BJ (cell line): ENCODE data around the gene RBP4. TPM values are rescaled to one million over a fixed set of nuclear protein-coding genes. Genes with fewer than 3 reads are reported as not detected.

Experiments used
- CTCF ChIA-PET: fragments of 350-600 bp; formaldehyde crosslinking; extraction: SDS; loops from one replicate; lab custom pipeline; 2021; ENCODE audit warnings: antibody characterized with exemption, inconsistent platforms; lab: Yijun Ruan, JAX
- POLR2A ChIA-PET: fragments of 300-600 bp; sonication (Branson Sonifier 250); formaldehyde crosslinking; extraction: SDS; loops from one replicate; lab custom pipeline; 2021; ENCODE audit warnings: antibody characterized with exemption; lab: Charles Lee
- DNase-seq: peaks from one replicate; pipeline ENCODE4 v3.0.0-alpha.2; 2011; ENCODE audit warnings: low read depth
- H3K27me3 ChIP-seq: 2 replicates; pipeline ENCODE4 v1.6.0; 2011; ENCODE audit warnings: low read length; ENCODE audit not compliant: control insufficient read depth, insufficient read depth
- H3K36me3 ChIP-seq: 2 replicates; pipeline ENCODE4 v1.5.1; 2011; ENCODE audit warnings: low read length; ENCODE audit not compliant: control insufficient read depth, insufficient read depth
- H3K4me3 ChIP-seq: 2 replicates; pipeline ENCODE4 v1.5.1; 2011; ENCODE audit warnings: low read depth, mild to moderate bottlenecking, control low read depth, low read length
- CTCF ChIP-seq: IDR thresholded peaks from 2 replicates; pipeline ENCODE4 v1.5.1; 2011; ENCODE audit warnings: low read depth, mild to moderate bottlenecking, control low read depth, inconsistent platforms, low read length, moderate library complexity; ENCODE audit not compliant: insufficient read depth
- polyA plus RNA-seq: library from polyadenylated mRNA; depleted of rRNA; stranded (reverse); fragments of >200 nt; gene quantifications from 2 replicates; pipeline ENCODE4 v1.2.3, GENCODE V29; 2011

RBP4 gene
- polyA plus RNA-seq, 1 experiment, result 0.26 TPM

- CTCF ChIA-PET, result no interaction called here
- POLR2A ChIA-PET, result no interaction called here
- no peak overlapping the region for H3K4me3 ChIP-seq
- no peak for TF ChIP-seq CTCF
- H3K27me3 ChIP-seq, result peaks cover 12% of the 10 kb centered on the region
- no peak for DNase-seq
- no peaks in the 10 kb centered on the region for H3K36me3 ChIP-seq
These were observed 7.8 kb downstream of the RBP4 start for GRCh38 chr10:93593254-93593653.

- Histone ChIP-seq H3K36me3 (no peaks in the 10 kb centered on the region), H3K27me3 (peaks cover 10% of the 10 kb centered on the region), H3K4me3 (no peak overlapping the region)
- DNase-seq, result no peak
- ChIA-PET POLR2A (no interaction called here), CTCF (no interaction called here)
- no peak for TF ChIP-seq CTCF
These were observed 9.8 kb downstream of the RBP4 start for GRCh38 chr10:93591065-93591808.

- H3K27me3 ChIP-seq, result peaks cover 10% of the 10 kb centered on the region
- no peaks in the 10 kb centered on the region for H3K36me3 ChIP-seq
- H3K4me3 ChIP-seq, result no peak overlapping the region
- POLR2A ChIA-PET, result no interaction called here
- DNase-seq, result no peak
- CTCF ChIA-PET, result interaction anchor here (1.2 kb wide), 1 partner anchor 34 kb away, joined by 3 read pairs; no protein-coding TSS in a partner anchor
- TF ChIP-seq CTCF, result no peak
These were observed 10.4 kb downstream of the RBP4 start for GRCh38 chr10:93590638-93591037.

- no peak for DNase-seq
- CTCF ChIA-PET, result interaction anchor here (1.2 kb wide), 1 partner anchor 34 kb away, joined by 3 read pairs; no protein-coding TSS in a partner anchor
- no peak for TF ChIP-seq CTCF
- POLR2A ChIA-PET, result no interaction called here
- no peaks in the 10 kb centered on the region for H3K36me3 ChIP-seq
- no peak overlapping the region for H3K4me3 ChIP-seq
- peaks cover 7% of the 10 kb centered on the region; the same call in 1 of the 2 replicates for H3K27me3 ChIP-seq
These were observed 11.1 kb downstream of the RBP4 start for GRCh38 chr10:93589648-93590562.

DNA sequence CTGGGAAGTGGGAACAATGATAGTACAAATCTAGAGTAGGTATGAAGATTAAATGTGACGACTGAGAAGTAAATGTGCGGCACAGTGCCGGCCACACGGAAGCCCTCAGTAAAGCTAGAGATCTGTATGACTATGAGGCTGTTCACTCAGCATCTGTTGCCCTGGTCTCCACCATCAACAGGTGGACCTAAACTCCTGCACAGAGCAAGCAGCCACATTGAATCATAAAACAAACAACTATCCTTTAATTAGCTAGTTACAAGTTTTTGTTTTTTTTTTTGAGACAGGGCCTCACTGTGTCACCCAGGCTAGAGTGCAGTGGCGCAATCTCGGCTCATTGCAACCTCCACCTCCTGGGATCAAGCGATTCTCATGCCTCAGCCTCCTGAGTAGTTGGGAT is 16.6 kb downstream of the RBP4 start:
- CTCF ChIA-PET, result no interaction called here
- TF ChIP-seq CTCF, result no peak
- POLR2A ChIA-PET, result no interaction called here
- Histone ChIP-seq H3K27me3 (peaks cover 5% of the 10 kb centered on the region), H3K4me3 (no peak overlapping the region), H3K36me3 (no peaks in the 10 kb centered on the region)
- DNase-seq, result no peak
